ENCODE measurements around the gene MOCS2. TPM values are rescaled to one million over a fixed set of nuclear protein-coding genes. Genes with fewer than 3 reads are reported as not detected.

Gene MOCS2
- total and polyA plus RNA-seq, 10 of the 15 experiments (the other 5 are each of a cell fraction or from before 2014, with no cell fraction given) = 11.0 to 27.4 (median 22.5) TPM

DNA sequence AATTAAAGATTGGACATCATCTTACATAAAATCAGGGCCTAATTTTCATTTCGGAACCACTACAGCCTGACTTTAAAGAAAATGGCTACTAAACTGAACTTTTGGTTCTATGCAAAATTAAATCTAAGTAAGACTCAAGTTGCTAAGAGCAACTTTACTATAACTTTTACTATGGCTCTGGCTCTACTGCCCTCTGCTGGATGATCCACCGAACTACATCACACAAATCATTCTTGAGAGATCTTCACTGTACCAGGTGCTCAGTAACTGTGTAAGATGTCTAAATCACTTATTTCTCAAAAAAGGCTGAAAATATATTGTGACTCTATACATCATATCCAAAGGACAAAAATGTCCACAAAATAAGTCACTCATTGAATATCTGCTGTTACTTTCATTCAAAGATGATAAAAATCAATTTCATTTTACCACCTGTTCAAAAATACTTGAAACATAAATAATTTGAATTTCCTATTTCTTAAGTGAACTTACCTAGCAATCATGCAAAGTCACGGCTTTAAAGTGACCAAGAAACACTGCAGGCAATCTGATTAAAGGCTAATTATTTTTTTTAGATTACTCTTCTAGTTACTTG, 13.5 kb downstream of the MOCS2 start:
- no TSS peak for BruUV-seq (replicated peaks)
- no peaks in the 10 kb centered on the region for H3K9me3 ChIP-seq (replicated peaks; ENCODE audit: control insufficient read depth, insufficient read depth, low read length)
- no peak overlapping the region for H3K4me2 ChIP-seq (ENCODE audit: control insufficient read depth, insufficient read depth)
- intact Hi-C loops (cut with micrococcal nuclease; ENCODE audit: unreplicated experiment) = loop anchor here (1.0 to 5.0 kb wide), 2 partner anchors 148 to 309 kb away; partner anchors contain the start of genes ITGA1 and PELO
- H2AFZ ChIP-seq (ENCODE audit: control insufficient read depth, low read depth, low read length) = no peak overlapping the region
- H3K4me3 ChIP-seq = no peak overlapping the region
- ChIA-PET CTCF (interaction anchor here (0.8 to 7.3 kb wide), 13 partner anchors 8 to 1133 kb away, joined by 3 to 127 read pairs (median 4); partner anchors contain the start of gene MOCS2), SMC1A (ENCODE audit: uncharacterized antibody, unreplicated experiment) (interaction anchor here (2.2 to 3.8 kb wide), 4 partner anchors 10 to 152 kb away, joined by 5 to 51 read pairs (median 11); partner anchors contain the start of gene MOCS2), POLR2A (no interaction called here), RAD21 (ENCODE audit: unreplicated experiment) (interaction anchor here (0.8 to 4.1 kb wide), 2 partner anchors 146 to 151 kb away, joined by 4 to 49 read pairs; no protein-coding TSS in a partner anchor)
- H3K27ac ChIP-seq (ENCODE audit: control insufficient read depth, insufficient read depth) = no peak overlapping the region
- no peaks in the 10 kb centered on the region for H4K20me1 ChIP-seq (ENCODE audit: control insufficient read depth, insufficient read depth)
- ATAC-seq (peak; percentile 87), FAIRE-seq (peak; percentile 89), DNase-seq (ENCODE audit: low read depth, low spot score) (peak; percentile 11)
- 0% methylated on average over 3 of the region's 3 CpGs for WGBS (ENCODE audit: insufficient coverage, insufficient replicate concordance, low lambda C conversion rate, missing lambda C conversion rate)
- H3K79me2 ChIP-seq (ENCODE audit: control insufficient read depth, insufficient read depth, low read length) = no peaks in the 10 kb centered on the region
- H3K27me3 ChIP-seq (replicated peaks in 1 of 2; ENCODE audit: control insufficient read depth in 2 of 2, insufficient read depth in 2 of 2, low read length in 1 of 2) = no peaks in the 10 kb centered on the region
- peaks cover 0 to 11% of the 10 kb centered on the region in 2 experiments; a peak in 1 of 4 replicates for H3K36me3 ChIP-seq (ENCODE audit: control insufficient read depth in 2 of 2, insufficient read depth in 2 of 2, low read length in 1 of 2)
- in situ Hi-C loops (cut with MboI) = loop anchor here (5.0 to 10.0 kb wide), 2 partner anchors 149 to 301 kb away; no protein-coding TSS in a partner anchor
- H3K9ac ChIP-seq (ENCODE audit: control insufficient read depth, insufficient read depth, low read length) = no peak overlapping the region
- no peaks in the 10 kb centered on the region for H3K4me1 ChIP-seq (ENCODE audit: control insufficient read depth, insufficient read depth, low read length)
- TF ChIP-seq, protein P1, sequence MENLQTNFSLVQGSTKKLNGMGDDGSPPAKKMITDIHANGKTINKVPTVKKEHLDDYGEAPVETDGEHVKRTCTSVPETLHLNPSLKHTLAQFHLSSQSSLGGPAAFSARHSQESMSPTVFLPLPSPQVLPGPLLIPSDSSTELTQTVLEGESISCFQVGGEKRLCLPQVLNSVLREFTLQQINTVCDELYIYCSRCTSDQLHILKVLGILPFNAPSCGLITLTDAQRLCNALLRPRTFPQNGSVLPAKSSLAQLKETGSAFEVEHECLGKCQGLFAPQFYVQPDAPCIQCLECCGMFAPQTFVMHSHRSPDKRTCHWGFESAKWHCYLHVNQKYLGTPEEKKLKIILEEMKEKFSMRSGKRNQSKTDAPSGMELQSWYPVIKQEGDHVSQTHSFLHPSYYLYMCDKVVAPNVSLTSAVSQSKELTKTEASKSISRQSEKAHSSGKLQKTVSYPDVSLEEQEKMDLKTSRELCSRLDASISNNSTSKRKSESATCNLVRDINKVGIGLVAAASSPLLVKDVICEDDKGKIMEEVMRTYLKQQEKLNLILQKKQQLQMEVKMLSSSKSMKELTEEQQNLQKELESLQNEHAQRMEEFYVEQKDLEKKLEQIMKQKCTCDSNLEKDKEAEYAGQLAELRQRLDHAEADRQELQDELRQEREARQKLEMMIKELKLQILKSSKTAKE (IDR thresholded peaks at IDR 0.05; ENCODE audit: low read depth, poor library complexity, severe bottlenecking) = no peak
- TF ChIP-seq JUNB (IDR thresholded peaks at IDR 0.05) (no peak), YY1 (IDR thresholded peaks at IDR 0.05; ENCODE audit: low read depth, low read length) (0 out of 2 replicates have a peak, but pooled peaks have one; percentile 19), MXI1 (IDR thresholded peaks at IDR 0.05; ENCODE audit: low read depth, low read length) (no peak), KAT2A (conservative IDR thresholded peaks at IDR 0.05; ENCODE audit: control insufficient read depth, low read depth, low read length) (no peak), SMC3 (IDR thresholded peaks at IDR 0.05; ENCODE audit: borderline replicate concordance, low read length) (peak; percentile 83), CHD2 (IDR thresholded peaks at IDR 0.05; ENCODE audit: borderline replicate concordance, low read depth, low read length) (no peak), RBBP5 (conservative IDR thresholded peaks at IDR 0.05) (no peak), STAT1 (conservative IDR thresholded peaks at IDR 0.05) (no peak), WRNIP1 (IDR thresholded peaks at IDR 0.05; ENCODE audit: borderline replicate concordance, low read depth, low read length) (no peak), ZSCAN29 (IDR thresholded peaks at IDR 0.05) (no peak), RELB (IDR thresholded peaks at IDR 0.05; ENCODE audit: low read depth) (no peak), RELA (IDR thresholded peaks at IDR 0.05; ENCODE audit: borderline replicate concordance, partially characterized antibody) (no peak), IRF4 (IDR thresholded peaks at IDR 0.05; ENCODE audit: low read depth, low read length) (no peak), SUZ12 (IDR thresholded peaks at IDR 0.05; ENCODE audit: unreplicated experiment) (no peak), RAD21 (IDR thresholded peaks at IDR 0.05; ENCODE audit: insufficient read depth, low read depth, low read length) (peak; percentile 80)
- TF ChIP-seq, protein P2, sequence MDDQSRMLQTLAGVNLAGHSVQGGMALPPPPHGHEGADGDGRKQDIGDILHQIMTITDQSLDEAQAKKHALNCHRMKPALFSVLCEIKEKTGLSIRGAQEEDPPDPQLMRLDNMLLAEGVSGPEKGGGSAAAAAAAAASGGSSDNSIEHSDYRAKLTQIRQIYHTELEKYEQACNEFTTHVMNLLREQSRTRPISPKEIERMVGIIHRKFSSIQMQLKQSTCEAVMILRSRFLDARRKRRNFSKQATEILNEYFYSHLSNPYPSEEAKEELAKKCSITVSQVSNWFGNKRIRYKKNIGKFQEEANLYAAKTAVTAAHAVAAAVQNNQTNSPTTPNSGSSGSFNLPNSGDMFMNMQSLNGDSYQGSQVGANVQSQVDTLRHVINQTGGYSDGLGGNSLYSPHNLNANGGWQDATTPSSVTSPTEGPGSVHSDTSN (IDR thresholded peaks at IDR 0.05; ENCODE audit: insufficient replicate concordance, low read depth, low read length) = no peak
